ENCODE measurements around the gene MMP14. TPM values are rescaled to one million over a fixed set of nuclear protein-coding genes. Genes with fewer than 3 reads are reported as not detected.

Gene MMP14
- total and polyA plus RNA-seq, 2 of the 13 experiments (the other 11 are each of a cell fraction or from before 2014, with no cell fraction given): 5.2 to 9.8 TPM

DNA sequence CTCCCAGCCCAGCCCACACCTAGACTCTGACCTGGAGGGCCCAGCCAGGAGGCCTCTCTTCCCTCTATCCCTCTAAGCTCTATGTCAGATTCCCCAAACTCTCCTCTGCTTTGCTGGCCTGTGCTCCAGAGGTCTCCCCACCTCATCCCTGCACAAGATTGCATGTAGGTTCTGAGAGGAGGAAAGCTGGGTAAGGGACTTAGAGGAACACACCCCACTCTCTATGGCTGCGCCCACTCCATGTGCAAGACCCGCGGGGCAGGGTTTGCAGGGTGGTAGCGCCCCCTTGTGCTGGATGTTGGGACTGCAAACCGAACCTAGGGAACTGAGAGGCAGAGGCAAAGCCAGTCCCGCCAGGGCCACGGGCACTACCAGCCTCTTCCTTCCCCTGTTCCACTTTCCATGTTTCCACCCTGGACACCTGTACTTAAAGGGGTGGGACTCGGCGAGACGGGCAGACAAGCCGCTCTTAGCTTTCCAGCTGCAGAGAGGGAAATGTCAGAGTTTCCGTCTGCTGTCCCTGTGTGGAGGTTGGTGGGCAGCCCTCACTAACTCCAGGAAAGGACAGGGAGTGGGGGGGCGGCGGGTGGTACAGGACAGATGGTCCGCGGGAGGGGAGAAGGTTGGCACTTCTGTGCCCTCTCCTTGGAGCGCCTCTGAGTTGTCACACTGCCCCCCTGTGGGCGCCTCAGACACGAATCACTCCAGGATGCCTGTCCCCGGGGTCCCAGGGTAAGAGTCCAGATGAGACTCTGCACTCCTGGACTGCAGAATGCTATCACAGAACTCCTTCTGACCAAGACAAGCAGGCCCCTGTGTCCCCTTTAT is 16.8 kb downstream of the MMP14 start (continued):
- TF ChIP-seq, protein P1, sequence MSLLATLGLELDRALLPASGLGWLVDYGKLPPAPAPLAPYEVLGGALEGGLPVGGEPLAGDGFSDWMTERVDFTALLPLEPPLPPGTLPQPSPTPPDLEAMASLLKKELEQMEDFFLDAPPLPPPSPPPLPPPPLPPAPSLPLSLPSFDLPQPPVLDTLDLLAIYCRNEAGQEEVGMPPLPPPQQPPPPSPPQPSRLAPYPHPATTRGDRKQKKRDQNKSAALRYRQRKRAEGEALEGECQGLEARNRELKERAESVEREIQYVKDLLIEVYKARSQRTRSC (CRISPR knock-in tag; IDR thresholded peaks at IDR 0.05; ENCODE audit: low read depth): peak; percentile 88; the same call in 1 of the 2 replicates
- TF ChIP-seq ATM (IDR thresholded peaks at IDR 0.05; ENCODE audit: borderline replicate concordance): no peak
- TF ChIP-seq, protein P2, sequence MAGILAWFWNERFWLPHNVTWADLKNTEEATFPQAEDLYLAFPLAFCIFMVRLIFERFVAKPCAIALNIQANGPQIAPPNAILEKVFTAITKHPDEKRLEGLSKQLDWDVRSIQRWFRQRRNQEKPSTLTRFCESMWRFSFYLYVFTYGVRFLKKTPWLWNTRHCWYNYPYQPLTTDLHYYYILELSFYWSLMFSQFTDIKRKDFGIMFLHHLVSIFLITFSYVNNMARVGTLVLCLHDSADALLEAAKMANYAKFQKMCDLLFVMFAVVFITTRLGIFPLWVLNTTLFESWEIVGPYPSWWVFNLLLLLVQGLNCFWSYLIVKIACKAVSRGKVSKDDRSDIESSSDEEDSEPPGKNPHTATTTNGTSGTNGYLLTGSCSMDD (CRISPR knock-in tag; IDR thresholded peaks at IDR 0.05): no peak
- TF ChIP-seq ZFP1 (CRISPR knock-in tag; IDR thresholded peaks at IDR 0.05): no peak
- peak; percentile 83 for TF ChIP-seq KAT8 (CRISPR knock-in tag; IDR thresholded peaks at IDR 0.05)
- TF ChIP-seq, protein P3, sequence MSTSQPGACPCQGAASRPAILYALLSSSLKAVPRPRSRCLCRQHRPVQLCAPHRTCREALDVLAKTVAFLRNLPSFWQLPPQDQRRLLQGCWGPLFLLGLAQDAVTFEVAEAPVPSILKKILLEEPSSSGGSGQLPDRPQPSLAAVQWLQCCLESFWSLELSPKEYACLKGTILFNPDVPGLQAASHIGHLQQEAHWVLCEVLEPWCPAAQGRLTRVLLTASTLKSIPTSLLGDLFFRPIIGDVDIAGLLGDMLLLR (CRISPR knock-in tag; IDR thresholded peaks at IDR 0.05): peak; percentile 91
- TF ChIP-seq REPIN1 (CRISPR knock-in tag; IDR thresholded peaks at IDR 0.05; ENCODE audit: borderline replicate concordance, low read depth): peak; percentile 98
- TF ChIP-seq, protein P4, sequence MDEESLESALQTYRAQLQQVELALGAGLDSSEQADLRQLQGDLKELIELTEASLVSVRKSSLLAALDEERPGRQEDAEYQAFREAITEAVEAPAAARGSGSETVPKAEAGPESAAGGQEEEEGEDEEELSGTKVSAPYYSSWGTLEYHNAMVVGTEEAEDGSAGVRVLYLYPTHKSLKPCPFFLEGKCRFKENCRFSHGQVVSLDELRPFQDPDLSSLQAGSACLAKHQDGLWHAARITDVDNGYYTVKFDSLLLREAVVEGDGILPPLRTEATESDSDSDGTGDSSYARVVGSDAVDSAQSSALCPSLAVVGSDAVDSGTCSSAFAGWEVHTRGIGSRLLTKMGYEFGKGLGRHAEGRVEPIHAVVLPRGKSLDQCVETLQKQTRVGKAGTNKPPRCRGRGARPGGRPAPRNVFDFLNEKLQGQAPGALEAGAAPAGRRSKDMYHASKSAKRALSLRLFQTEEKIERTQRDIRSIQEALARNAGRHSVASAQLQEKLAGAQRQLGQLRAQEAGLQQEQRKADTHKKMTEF (CRISPR knock-in tag; IDR thresholded peaks at IDR 0.05): peak; percentile 88
- TF ChIP-seq SOX6 (IDR thresholded peaks at IDR 0.05): no peak
- TF ChIP-seq SOX6 (CRISPR knock-in tag; IDR thresholded peaks at IDR 0.05): peak; percentile 79
- TF ChIP-seq, protein P5, sequence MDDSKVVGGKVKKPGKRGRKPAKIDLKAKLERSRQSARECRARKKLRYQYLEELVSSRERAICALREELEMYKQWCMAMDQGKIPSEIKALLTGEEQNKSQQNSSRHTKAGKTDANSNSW (CRISPR knock-in tag; IDR thresholded peaks at IDR 0.05; ENCODE audit: borderline replicate concordance): peak; percentile 65; the same call in 1 of the 2 replicates
- TF ChIP-seq TAF15 (IDR thresholded peaks at IDR 0.05; ENCODE audit: low read depth, low read length, poor library complexity, severe bottlenecking): no peak
- peak; percentile 70; the same call in 1 of the 2 replicates for TF ChIP-seq ZNF121 (CRISPR knock-in tag; IDR thresholded peaks at IDR 0.05)
- peak; percentile 86 for TF ChIP-seq TBX2 (CRISPR knock-in tag; IDR thresholded peaks at IDR 0.05; ENCODE audit: borderline replicate concordance)
- TF ChIP-seq HES4 (CRISPR knock-in tag; IDR thresholded peaks at IDR 0.05; ENCODE audit: borderline replicate concordance): peak; percentile 58; the same call in 1 of the 2 replicates
- 0 out of 2 replicates have a peak, but pooled peaks have one; percentile 9 for TF ChIP-seq ZNF205 (CRISPR knock-in tag; IDR thresholded peaks at IDR 0.05)
- TF ChIP-seq ZNF7 (CRISPR knock-in tag; IDR thresholded peaks at IDR 0.05): no peak
- peak; percentile 88; the same call in 1 of the 2 replicates for TF ChIP-seq PITX1 (CRISPR knock-in tag; IDR thresholded peaks at IDR 0.05)
- TF ChIP-seq TCF7L2 (IDR thresholded peaks at IDR 0.05; ENCODE audit: low read depth, low read length): no peak
- TF ChIP-seq, protein P6, sequence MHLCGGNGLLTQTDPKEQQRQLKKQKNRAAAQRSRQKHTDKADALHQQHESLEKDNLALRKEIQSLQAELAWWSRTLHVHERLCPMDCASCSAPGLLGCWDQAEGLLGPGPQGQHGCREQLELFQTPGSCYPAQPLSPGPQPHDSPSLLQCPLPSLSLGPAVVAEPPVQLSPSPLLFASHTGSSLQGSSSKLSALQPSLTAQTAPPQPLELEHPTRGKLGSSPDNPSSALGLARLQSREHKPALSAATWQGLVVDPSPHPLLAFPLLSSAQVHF (CRISPR knock-in tag; IDR thresholded peaks at IDR 0.05): no peak
- TF ChIP-seq PRMT3 (CRISPR knock-in tag; IDR thresholded peaks at IDR 0.05; ENCODE audit: borderline replicate concordance, low read depth): no peak; the same call in 1 of the 2 replicates
- no peak; the same call in 1 of the 2 replicates for TF ChIP-seq ZNF468 (CRISPR knock-in tag; IDR thresholded peaks at IDR 0.05)
- no peak for TF ChIP-seq ATF1 (CRISPR knock-in tag; IDR thresholded peaks at IDR 0.05)
- TF ChIP-seq ZNF572 (CRISPR knock-in tag; IDR thresholded peaks at IDR 0.05): peak; percentile 99
- TF ChIP-seq NFE2 (CRISPR knock-in tag; IDR thresholded peaks at IDR 0.05): no peak
- TF ChIP-seq NPAS2 (CRISPR knock-in tag; IDR thresholded peaks at IDR 0.05; ENCODE audit: borderline replicate concordance): no peak
